Osteoblast (primary cell): ENCODE results near the gene MLIP. TPM values are rescaled to one million over a fixed set of nuclear protein-coding genes. Genes with fewer than 3 reads are reported as not detected.

Experiments
- DNase-seq: peaks from one replicate; pipeline ENCODE4 v3.0.0; 2011; ENCODE audit warnings: low spot score, mixed read lengths; ENCODE audit not compliant: insufficient read length; ENCODE audit errors: missing footprints
- H2AFZ ChIP-seq: 2 replicates; pipeline ENCODE4 v1.6.0; 2011; ENCODE audit warnings: mild to moderate bottlenecking, low read length
- H3K27ac ChIP-seq: 2 replicates; pipeline ENCODE4 v1.5.1; 2011; ENCODE audit warnings: mild to moderate bottlenecking, low read depth, low read length, moderate library complexity
- H3K27me3 ChIP-seq: 2 replicates; pipeline ENCODE4 v1.6.0; 2012; ENCODE audit warnings: mild to moderate bottlenecking, control low read depth, inconsistent platforms, low read length, moderate library complexity; ENCODE audit not compliant: insufficient read depth
- H3K36me3 ChIP-seq: 2 replicates; pipeline ENCODE4 v1.5.1; 2011; ENCODE audit warnings: mild to moderate bottlenecking, low read length, control low read depth, moderate library complexity; ENCODE audit not compliant: insufficient read depth
- H3K4me1 ChIP-seq: 2 replicates; pipeline ENCODE4 v1.5.1; 2011; ENCODE audit warnings: mild to moderate bottlenecking, low read length, control low read depth, moderate library complexity; ENCODE audit not compliant: insufficient read depth
- H3K4me2 ChIP-seq: 2 replicates; pipeline ENCODE4 v1.6.0; 2011; ENCODE audit warnings: mild to moderate bottlenecking, low read length; ENCODE audit not compliant: insufficient read depth
- H3K4me3 ChIP-seq: fragments of 200-600 bp; sonication (generic); 3 replicates; pipeline ENCODE4 v1.5.1; 2012; ENCODE audit warnings: mild to moderate bottlenecking, low read length, inconsistent platforms; ENCODE audit not compliant: insufficient read depth
- H3K79me2 ChIP-seq: 2 replicates; pipeline ENCODE4 v1.6.0; 2012; ENCODE audit warnings: mild to moderate bottlenecking, low read length, control low read depth, inconsistent platforms; ENCODE audit not compliant: insufficient read depth
- H3K9me3 ChIP-seq: 2 replicates; pipeline ENCODE4 v1.5.1; 2011; ENCODE audit warnings: low read depth, low read length, control low read depth
- H4K20me1 ChIP-seq: 2 replicates; pipeline ENCODE4 v1.6.0; 2012; ENCODE audit warnings: mild to moderate bottlenecking, low read length, control low read depth; ENCODE audit not compliant: insufficient read depth
- CTCF ChIP-seq: IDR thresholded peaks from 2 replicates; pipeline ENCODE4 v1.5.1; 2011; ENCODE audit warnings: mild to moderate bottlenecking, low read depth, low read length, moderate library complexity; ENCODE audit errors: extremely low read depth
- total RNA-seq: library from RNA; depleted of rRNA; stranded (reverse); fragments of >200 nt; gene quantifications from 2 replicates; pipeline ENCODE4 v1.2.3, GENCODE V29; 2012

Gene MLIP
- total RNA-seq, 1 donor, result 0.36 TPM

GRCh38 chr6:54193560-54193959, 82.3 kb downstream of the MLIP start:
- Histone ChIP-seq H3K4me3 (no peak overlapping the region), H3K79me2 (no peaks in the 10 kb centered on the region), H2AFZ (peak overlapping the region; percentile 74), H3K36me3 (no peaks in the 10 kb centered on the region), H3K9me3 (no peaks in the 10 kb centered on the region), H3K4me2 (peak overlapping the region; percentile 46), H3K27me3 (no peaks in the 10 kb centered on the region), H3K27ac (no peak overlapping the region), H4K20me1 (no peaks in the 10 kb centered on the region), H3K4me1 (peaks cover 11% of the 10 kb centered on the region)
- TF ChIP-seq CTCF, result no peak
- no peak for DNase-seq

DNA sequence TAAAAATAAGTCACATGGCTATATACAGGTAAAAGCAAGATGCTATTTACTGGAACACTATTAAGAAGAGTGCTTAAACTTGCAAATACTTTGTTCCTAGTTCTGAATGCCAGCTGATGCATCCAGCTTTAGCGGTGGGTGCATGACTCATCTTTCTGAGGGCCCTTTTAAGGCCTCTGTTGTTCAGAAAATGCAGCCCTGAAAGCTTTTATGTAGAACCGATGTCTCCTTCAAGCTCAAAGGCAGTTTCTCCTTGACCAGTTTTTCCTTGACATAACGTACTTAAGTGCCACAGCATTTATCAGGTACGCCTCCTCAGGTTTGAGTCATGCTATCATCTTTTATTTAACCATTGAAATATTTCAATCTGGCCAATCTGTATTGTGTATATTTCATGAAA, 82.8 kb downstream of the MLIP start:
- H3K9me3 ChIP-seq, result no peaks in the 10 kb centered on the region
- peak overlapping the region; percentile 34 for H3K4me2 ChIP-seq
- H3K36me3 ChIP-seq, result no peaks in the 10 kb centered on the region
- TF ChIP-seq CTCF, result no peak
- peak overlapping the region; percentile 45 for H3K27ac ChIP-seq
- H3K79me2 ChIP-seq, result no peaks in the 10 kb centered on the region
- H3K27me3 ChIP-seq, result no peaks in the 10 kb centered on the region
- peak overlapping the region; percentile 85 for H2AFZ ChIP-seq
- no peak overlapping the region for H3K4me3 ChIP-seq
- peaks cover 11% of the 10 kb centered on the region for H3K4me1 ChIP-seq
- no peak for DNase-seq
- H4K20me1 ChIP-seq, result no peaks in the 10 kb centered on the region

- H3K4me3 ChIP-seq, result no peak overlapping the region
- H3K79me2 ChIP-seq, result no peaks in the 10 kb centered on the region
- H3K4me2 ChIP-seq, result no peak overlapping the region
- H3K36me3 ChIP-seq, result no peaks in the 10 kb centered on the region
- no peaks in the 10 kb centered on the region for H3K9me3 ChIP-seq
- no peak for TF ChIP-seq CTCF
- H4K20me1 ChIP-seq, result no peaks in the 10 kb centered on the region
- H3K4me1 ChIP-seq, result peaks cover 11% of the 10 kb centered on the region
- no peak overlapping the region for H3K27ac ChIP-seq
- DNase-seq, result no peak
- no peaks in the 10 kb centered on the region for H3K27me3 ChIP-seq
- H2AFZ ChIP-seq, result no peak overlapping the region
Measured at GRCh38 chr6:54195637-54196036, 84.4 kb downstream of the MLIP start.

- H3K27me3 ChIP-seq, result no peaks in the 10 kb centered on the region
- no peak for DNase-seq
- H3K27ac ChIP-seq, result no peak overlapping the region
- no peaks in the 10 kb centered on the region for H3K36me3 ChIP-seq
- no peaks in the 10 kb centered on the region for H3K79me2 ChIP-seq
- H3K4me3 ChIP-seq, result no peak overlapping the region
- no peak overlapping the region for H3K4me2 ChIP-seq
- peaks cover 11% of the 10 kb centered on the region for H3K4me1 ChIP-seq
- no peaks in the 10 kb centered on the region for H4K20me1 ChIP-seq
- no peak for TF ChIP-seq CTCF
- no peaks in the 10 kb centered on the region for H3K9me3 ChIP-seq
- no peak overlapping the region for H2AFZ ChIP-seq
Measured at GRCh38 chr6:54196905-54197304, 85.7 kb downstream of the MLIP start.
